Fibroblast of lung (primary cell): ENCODE results near the gene USP37. TPM values are rescaled to one million over a fixed set of nuclear protein-coding genes. Genes with fewer than 3 reads are reported as not detected.

Experiments used
- DNase-seq, 2 donors: peaks; one replicate each; pipeline versions ENCODE4 v3.0.0 to v3.0.0-alpha.2; 2010; ENCODE audit warnings: low read depth in 2 of 2
- H2AFZ ChIP-seq: 2 replicates; pipeline ENCODE4 v1.5.1; 2012; ENCODE audit warnings: low read length, control low read depth, inconsistent platforms
- H3K27ac ChIP-seq: 2 replicates; pipeline ENCODE4 v1.5.1; 2011; ENCODE audit warnings: low read length, control low read depth; ENCODE audit not compliant: insufficient read depth
- H3K27me3 ChIP-seq: 2 replicates; pipeline ENCODE4 v1.5.1; 2011; ENCODE audit warnings: mild to moderate bottlenecking, low read length; ENCODE audit not compliant: control insufficient read depth, insufficient read depth
- H3K36me3 ChIP-seq: 2 replicates; pipeline ENCODE4 v1.5.1; 2011; ENCODE audit warnings: low read length; ENCODE audit not compliant: control insufficient read depth, insufficient read depth
- H3K4me1 ChIP-seq: 2 replicates; pipeline ENCODE4 v1.5.1; 2011; ENCODE audit warnings: low read length; ENCODE audit not compliant: control insufficient read depth, insufficient read depth; ENCODE audit errors: extremely low read depth
- H3K4me2 ChIP-seq: 2 replicates; pipeline ENCODE4 v1.5.1; 2011; ENCODE audit warnings: low read length, control low read depth; ENCODE audit not compliant: insufficient read depth; ENCODE audit errors: extremely low read depth
- H3K4me3 ChIP-seq, 4 experiments: fragments of 200-600 bp in 1 of 4; sonication (generic) in 1 of 4; replicated peaks in 1 of 4; 2 replicates each; pipeline ENCODE4 v1.5.1; 2011 to 2016; ENCODE audit warnings: low read length in 4 of 4, low read depth in 3 of 4, mild to moderate bottlenecking in 3 of 4, control low read depth in 2 of 4, inconsistent platforms in 1 of 4, mixed read lengths in 1 of 4; ENCODE audit not compliant: insufficient read depth in 1 of 4; ENCODE audit errors: control extremely low read depth in 1 of 4
- H3K79me2 ChIP-seq: 2 replicates; pipeline ENCODE4 v1.5.1; 2012; ENCODE audit warnings: mild to moderate bottlenecking, low read length, inconsistent platforms; ENCODE audit not compliant: control insufficient read depth, insufficient read depth
- H3K9ac ChIP-seq: 2 replicates; pipeline ENCODE4 v1.5.1; 2011; ENCODE audit warnings: mild to moderate bottlenecking, low read length, control low read depth; ENCODE audit not compliant: insufficient read depth
- H3K9me3 ChIP-seq: 2 replicates; pipeline ENCODE4 v1.5.1; 2012; ENCODE audit warnings: low read depth, low read length; ENCODE audit not compliant: control insufficient read depth, insufficient read depth
- H4K20me1 ChIP-seq: 2 replicates; pipeline ENCODE4 v1.5.1; 2011; ENCODE audit warnings: low read length; ENCODE audit not compliant: control insufficient read depth, insufficient read depth; ENCODE audit errors: extremely low read depth
- CTCF ChIP-seq, 2 donors: IDR thresholded peaks in 1 of 2; conservative IDR thresholded peaks in 1 of 2; 1 replicate in 1 of 2; 2 replicates in 1 of 2; pipeline ENCODE4 v1.5.1; 2011 to 2012; ENCODE audit warnings: low read length in 2 of 2, control low read depth in 1 of 2, inconsistent platforms in 1 of 2, low read depth in 1 of 2, mild to moderate bottlenecking in 1 of 2
- EZH2 ChIP-seq: IDR thresholded peaks from 2 replicates; pipeline ENCODE4 v1.5.1; 2012; ENCODE audit warnings: low read length, control low read depth, mild to moderate bottlenecking; ENCODE audit errors: missing control alignments
- polyA plus RNA-seq, 2 donors: library from polyadenylated mRNA; depleted of rRNA in 1 of 2; stranded (reverse) in 1 of 2; unstranded in 1 of 2; fragments of >200 nt; gene quantifications; 2 replicates each; pipeline ENCODE4 v1.2.1, GENCODE V29; 2011 to 2012; ENCODE audit warnings: missing spikeins in 1 of 2
- total RNA-seq: library from RNA; depleted of rRNA; stranded (reverse); fragments of >200 nt; gene quantifications from 2 replicates; pipeline ENCODE4 v1.2.1, GENCODE V29; 2014

Gene USP37
- total and polyA plus RNA-seq, 2 donors (not counting 1 experiment from before 2014, with no cell fraction given), result 4.6 to 8.3 TPM

- H3K4me2 ChIP-seq, result no peak overlapping the region
- no peaks in the 10 kb centered on the region for H3K4me1 ChIP-seq
- no peak for TF ChIP-seq EZH2
- no peak for TF ChIP-seq CTCF (conservative IDR thresholded peaks at IDR 0.05 in 1 of 2, IDR thresholded peaks at IDR 0.05 in 1 of 2; ENCODE audit: low read depth in 1 of 2, low read length in 2 of 2)
- H3K36me3 ChIP-seq, result peaks cover 2% of the 10 kb centered on the region
- no peak overlapping the region for H3K4me3 ChIP-seq
- H3K27ac ChIP-seq, result no peak overlapping the region
- no peak for DNase-seq
- H4K20me1 ChIP-seq, result no peaks in the 10 kb centered on the region
- H3K9me3 ChIP-seq, result no peaks in the 10 kb centered on the region
- H3K9ac ChIP-seq, result no peak overlapping the region
- H3K27me3 ChIP-seq, result no peaks in the 10 kb centered on the region
- no peaks in the 10 kb centered on the region for H3K79me2 ChIP-seq
- no peak overlapping the region for H2AFZ ChIP-seq
These were observed 20.6 kb downstream of the USP37 start for GRCh38 chr2:218547511-218547910.

- Histone ChIP-seq H2AFZ (no peak overlapping the region), H3K79me2 (no peaks in the 10 kb centered on the region), H3K36me3 (peaks cover 4% of the 10 kb centered on the region), H3K9ac (no peak overlapping the region), H3K9me3 (no peaks in the 10 kb centered on the region), H3K4me1 (no peaks in the 10 kb centered on the region), H3K4me2 (no peak overlapping the region), H3K4me3 (no peak overlapping the region), H3K27me3 (no peaks in the 10 kb centered on the region), H4K20me1 (no peaks in the 10 kb centered on the region), H3K27ac (no peak overlapping the region)
- no peak for DNase-seq
- TF ChIP-seq EZH2 (no peak), CTCF (conservative IDR thresholded peaks at IDR 0.05 in 1 of 2, IDR thresholded peaks at IDR 0.05 in 1 of 2; ENCODE audit: low read depth in 1 of 2, low read length in 2 of 2) (no peak)
These were observed 22.1 kb downstream of the USP37 start for GRCh38 chr2:218546012-218546411.

GRCh38 chr2:218540015-218540414, 28.1 kb downstream of the USP37 start:
- H3K36me3 ChIP-seq, result peaks cover 4% of the 10 kb centered on the region
- H3K4me2 ChIP-seq, result no peak overlapping the region
- H3K27ac ChIP-seq, result no peak overlapping the region
- peak; percentile 4 to 34 for DNase-seq
- H4K20me1 ChIP-seq, result no peaks in the 10 kb centered on the region
- no peak overlapping the region for H2AFZ ChIP-seq
- H3K4me3 ChIP-seq, result no peak overlapping the region
- H3K9ac ChIP-seq, result no peak overlapping the region
- no peak for TF ChIP-seq CTCF (conservative IDR thresholded peaks at IDR 0.05 in 1 of 2, IDR thresholded peaks at IDR 0.05 in 1 of 2; ENCODE audit: low read depth in 1 of 2, low read length in 2 of 2)
- no peak for TF ChIP-seq EZH2
- H3K79me2 ChIP-seq, result no peaks in the 10 kb centered on the region
- no peaks in the 10 kb centered on the region for H3K9me3 ChIP-seq
- H3K4me1 ChIP-seq, result no peaks in the 10 kb centered on the region
- H3K27me3 ChIP-seq, result no peaks in the 10 kb centered on the region
